Retinal pigment epithelial cell (primary cell): ENCODE results near the gene NEDD4L.

ENCODE experiments used
- DNase-seq: peaks from one replicate; pipeline ENCODE4 v3.0.0-alpha.2; 2010; ENCODE audit warnings: low read depth
- H3K4me3 ChIP-seq: 2 replicates; pipeline ENCODE4 v1.5.1; 2011; ENCODE audit warnings: mild to moderate bottlenecking, low read length, control low read depth, moderate library complexity
- CTCF ChIP-seq: conservative IDR thresholded peaks from 2 replicates; pipeline ENCODE4 v1.5.1; 2011; ENCODE audit warnings: low read depth, low read length, control low read depth, inconsistent platforms

NEDD4L gene

GRCh38 chr18:58392324-58393000 is 348.4 kb downstream of the NEDD4L start:
- no peak for TF ChIP-seq CTCF
- no peak for DNase-seq
- no peak overlapping the region for H3K4me3 ChIP-seq

DNA sequence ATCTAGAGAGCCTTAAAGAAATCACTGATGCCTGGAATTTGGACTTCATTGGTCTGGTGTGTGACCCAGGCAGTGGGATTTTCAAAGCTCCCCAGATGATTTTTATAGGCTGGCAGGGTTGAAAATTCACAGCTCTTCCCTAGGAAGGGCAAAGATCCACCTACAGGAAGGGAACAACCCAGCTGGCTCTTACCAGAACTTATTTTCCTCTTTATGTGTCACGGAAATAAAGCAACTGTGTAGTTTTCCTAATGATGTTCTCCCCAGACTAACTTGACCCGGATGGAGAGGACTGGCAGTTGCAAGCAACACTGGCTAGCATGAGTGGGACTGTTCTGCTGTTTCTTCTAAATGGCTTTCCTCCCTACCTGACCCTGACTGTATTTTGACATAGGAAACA is 349.3 kb downstream of the NEDD4L start:
- H3K4me3 ChIP-seq: no peak overlapping the region
- TF ChIP-seq CTCF: no peak

GRCh38 chr18:58394046-58394445 is 350.0 kb downstream of the NEDD4L start:
- TF ChIP-seq CTCF: no peak
- H3K4me3 ChIP-seq: no peak overlapping the region
- DNase-seq: no peak

More for the DNA sequence above, 349.3 kb downstream of the NEDD4L start:
- no peak for DNase-seq

- DNase-seq: no peak
- H3K4me3 ChIP-seq: no peak overlapping the region
- TF ChIP-seq CTCF: no peak
These were observed 350.8 kb downstream of the NEDD4L start for GRCh38 chr18:58394602-58395425.

DNA sequence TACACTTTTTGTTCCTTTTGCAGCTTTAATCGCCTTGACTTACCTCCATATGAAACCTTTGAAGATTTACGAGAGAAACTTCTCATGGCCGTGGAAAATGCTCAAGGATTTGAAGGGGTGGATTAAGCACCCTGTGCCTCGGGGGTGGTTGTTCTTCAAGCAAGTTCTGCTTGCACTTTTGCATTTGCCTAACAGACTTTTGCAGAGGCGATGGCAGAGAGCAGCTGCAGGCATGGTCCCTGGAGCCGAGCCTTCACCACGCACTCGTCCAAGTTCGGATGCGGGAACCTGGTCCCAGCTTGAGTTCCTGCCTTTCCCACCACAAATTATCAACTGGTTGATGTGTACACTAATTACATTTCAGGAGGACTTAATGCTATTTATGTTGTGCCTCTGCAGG is 352.1 kb downstream of the NEDD4L start:
- H3K4me3 ChIP-seq: no peak overlapping the region
- no peak for TF ChIP-seq CTCF
- no peak for DNase-seq

GRCh38 chr18:58396966-58397365 is 352.9 kb downstream of the NEDD4L start:
- no peak for DNase-seq
- no peak overlapping the region for H3K4me3 ChIP-seq
- no peak for TF ChIP-seq CTCF
